Small intestine (tissue), 16 donors: ENCODE data around the gene MIP. TPM values are rescaled to one million over a fixed set of nuclear protein-coding genes. Genes with fewer than 3 reads are reported as not detected.
"Not testable (repeated sequence)": the region's sequence is repeated elsewhere in the genome, so short reads cannot be mapped to it uniquely, and the experiment has no call there.

Source experiments
- DNase-seq, 2 donors: peaks; one replicate each; pipeline versions ENCODE4 v3.0.0 to v3.0.0-alpha.2; 2013
- FAIRE-seq: peaks from 2 replicates; lab custom pipeline; 2012; peaks lifted over from hg19 to GRCh38; lab: Jason Lieb, UNC
- H3K27ac ChIP-seq, 3 donors: one replicate each; pipeline ENCODE4 v1.5.1; 2013; ENCODE audit warnings: low read length in 2 of 3, mild to moderate bottlenecking in 2 of 3, control low read depth in 1 of 3, inconsistent platforms in 1 of 3, low read depth in 1 of 3, moderate library complexity in 1 of 3
- H3K27me3 ChIP-seq, 3 donors: one replicate each; pipeline ENCODE4 v1.6.1; 2013; ENCODE audit warnings: low read length in 3 of 3, inconsistent platforms in 1 of 3; ENCODE audit not compliant: control insufficient read depth in 3 of 3, insufficient read depth in 3 of 3
- H3K36me3 ChIP-seq, 3 donors: one replicate each; pipeline ENCODE4 v1.6.1; 2013; ENCODE audit warnings: low read length in 3 of 3, inconsistent platforms in 1 of 3, low read depth in 1 of 3, mild to moderate bottlenecking in 1 of 3, moderate library complexity in 1 of 3; ENCODE audit not compliant: control insufficient read depth in 3 of 3, insufficient read depth in 2 of 3
- H3K4me1 ChIP-seq, 3 donors: one replicate each; pipeline ENCODE4 v1.6.1; 2013; ENCODE audit warnings: low read length in 2 of 3, inconsistent platforms in 1 of 3, low read depth in 1 of 3, mild to moderate bottlenecking in 1 of 3, moderate library complexity in 1 of 3; ENCODE audit not compliant: control insufficient read depth in 3 of 3, insufficient read depth in 2 of 3
- H3K4me3 ChIP-seq, 3 donors: one replicate each; pipeline ENCODE4 v1.5.1; 2013; ENCODE audit warnings: low read length in 3 of 3, control low read depth in 1 of 3, inconsistent platforms in 1 of 3, low read depth in 1 of 3, mild to moderate bottlenecking in 1 of 3, moderate library complexity in 1 of 3
- H3K9me3 ChIP-seq, 2 donors: one replicate each; pipeline ENCODE4 v1.6.1; 2013; ENCODE audit warnings: low read depth in 1 of 2, low read length in 1 of 2; ENCODE audit not compliant: control insufficient read depth in 2 of 2, insufficient read depth in 1 of 2
- WGBS, 3 donors: extraction: QIAGEN DNeasy Blood & Tissue Kit; methylation state at CpG; one replicate each; pipeline ENCODE4 v1.1.7; 2013; 5-methylcytosine and 5-hydroxymethylcytosine counted together
- long read RNA-seq, 10 donors: transcript quantifications; one replicate each; lab custom pipeline, GENCODE V29; 2026
- polyA plus RNA-seq, 4 donors: library from polyadenylated mRNA; stranded (reverse) in 3 of 4; unstranded in 1 of 4; fragments of 200-250 nt in 3 of 4; fragments of 120-200 nt in 1 of 4; gene quantifications; one replicate each; pipeline versions ENCODE4 v1.2.1 to v1.2.3, GENCODE V29; 2013
- donor health status: healthy with polysubstance abuse.
- donor health status: control.
- donor health status: control.
- donor health status: Bipolar disorder and iron deficiency.
- donor health status: healthy.

Gene MIP
- polyA plus RNA-seq, result under 1 TPM in 2 of 4 donors, not detected in 2; 0.06 to 0.07 TPM
- long read RNA-seq, donor 1, result 0 reads
- long read RNA-seq, donor 2, result 0 reads
- long read RNA-seq, donor 3, result 0 reads
- long read RNA-seq, donor 4, result 0 reads
- long read RNA-seq, donor 5, result 0 reads
- long read RNA-seq, donor 6, result 0 reads
- long read RNA-seq, donor 7, result 0 reads
- long read RNA-seq, donor 8, result 0 reads
- long read RNA-seq, donor 9, result 0 reads
- long read RNA-seq, donor 10, result 0 reads

DNA sequence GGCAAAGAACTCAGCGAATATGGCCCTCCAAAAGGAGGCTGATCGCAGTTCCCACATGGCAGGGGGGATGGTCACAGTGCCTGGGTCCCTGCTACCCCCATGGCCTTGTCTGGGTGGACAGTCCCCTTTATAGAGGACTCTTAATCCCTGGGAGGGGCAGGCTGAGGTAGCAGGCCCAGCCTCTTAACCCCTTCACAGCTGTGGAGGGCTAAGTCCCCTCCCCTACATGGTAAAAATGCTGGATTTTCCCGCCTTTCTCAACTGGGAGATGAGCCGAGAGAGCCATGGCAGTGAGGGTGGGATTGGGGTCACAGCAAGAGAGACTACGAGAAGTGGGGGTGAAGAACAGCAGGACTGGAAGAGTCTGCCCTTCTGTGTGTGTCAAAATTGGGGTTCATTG lies at the start of gene MIP:
Gene MIP (minus strand): TSS at position 101 of the 400 bp plus-strand sequence. CDS start 44 bp downstream, at position 57.
- no peak within 1 kb of the TSS for H3K27ac ChIP-seq
- no peaks in the 10 kb centered on the region for H3K36me3 ChIP-seq
- DNase-seq (no peak), FAIRE-seq (no peak)
- no peak within 1 kb of the TSS for H3K4me3 ChIP-seq
- H3K4me1 ChIP-seq, result peaks cover 0 to 2% (median 0%) of the 10 kb centered on the region in 3 donors
- peaks cover 0 to 2% (median 0%) of the 10 kb centered on the region in 3 donors for H3K27me3 ChIP-seq
- 91 to 97% (median 93%) methylated on average over 5 of the region's 5 CpGs for WGBS, 3 donors
- no peaks in the 10 kb centered on the region for H3K9me3 ChIP-seq

DNA sequence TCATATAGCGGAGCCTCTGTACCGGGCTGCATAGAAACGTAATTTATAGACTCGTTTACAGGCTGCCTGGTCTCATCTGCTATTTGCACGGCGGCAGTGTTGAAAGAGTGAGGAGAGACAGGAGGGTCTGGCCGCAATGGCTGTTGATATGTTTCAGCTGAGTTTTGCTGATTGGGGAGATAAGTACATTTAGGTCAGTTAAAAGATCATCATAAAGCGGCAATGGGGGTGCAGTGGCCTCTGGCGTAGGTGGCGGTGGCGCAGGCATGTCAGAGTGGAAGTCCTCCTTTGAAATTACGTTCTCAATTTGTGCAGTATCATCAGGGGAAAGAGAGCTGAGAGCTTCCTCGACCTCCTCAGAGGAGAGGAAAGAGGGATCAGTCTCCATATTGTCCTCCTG lies 45.4 kb upstream of the MIP start:
- H3K9me3 ChIP-seq, FAIRE-seq, H3K4me3 ChIP-seq, H3K36me3 ChIP-seq, H3K27ac ChIP-seq, H3K4me1 ChIP-seq, DNase-seq: not testable (repeated sequence)
- WGBS, 3 donors, result 87 to 92% (median 89%) methylated on average over 13 of the region's 13 CpGs
- H3K27me3 ChIP-seq, result peaks cover 0 to 10% (median 0%) of the 10 kb centered on the region in 3 donors

DNA sequence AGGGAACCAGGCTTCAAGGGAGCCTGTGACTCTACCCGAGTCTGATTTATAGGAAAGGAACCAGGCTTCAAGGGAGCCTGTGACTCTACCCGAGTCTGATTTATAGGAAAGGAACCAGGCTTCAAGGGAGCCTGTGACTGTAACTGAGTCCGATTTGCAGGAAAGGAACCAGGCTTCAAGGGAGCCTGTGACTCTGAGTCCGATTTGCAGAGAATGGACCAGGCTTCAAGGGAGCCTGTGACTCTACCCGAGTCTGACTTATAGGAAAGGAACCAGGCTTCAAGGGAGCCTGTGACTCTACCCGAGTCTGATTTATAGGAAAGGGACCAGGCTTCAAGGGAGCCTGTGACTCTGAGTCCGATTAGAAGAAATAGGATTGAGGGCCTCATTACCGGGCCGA lies 45.0 kb upstream of the MIP start:
- peaks cover 0 to 11% of the 10 kb centered on the region in 2 donors for H3K9me3 ChIP-seq
- WGBS, 3 donors, result 79 to 84% (median 84%) methylated on average over 9 of the region's 9 CpGs
- DNase-seq, H3K36me3 ChIP-seq, H3K4me3 ChIP-seq, H3K27ac ChIP-seq, H3K4me1 ChIP-seq, FAIRE-seq: not testable (repeated sequence)
- H3K27me3 ChIP-seq, result peaks cover 0 to 10% (median 0%) of the 10 kb centered on the region in 3 donors

DNA sequence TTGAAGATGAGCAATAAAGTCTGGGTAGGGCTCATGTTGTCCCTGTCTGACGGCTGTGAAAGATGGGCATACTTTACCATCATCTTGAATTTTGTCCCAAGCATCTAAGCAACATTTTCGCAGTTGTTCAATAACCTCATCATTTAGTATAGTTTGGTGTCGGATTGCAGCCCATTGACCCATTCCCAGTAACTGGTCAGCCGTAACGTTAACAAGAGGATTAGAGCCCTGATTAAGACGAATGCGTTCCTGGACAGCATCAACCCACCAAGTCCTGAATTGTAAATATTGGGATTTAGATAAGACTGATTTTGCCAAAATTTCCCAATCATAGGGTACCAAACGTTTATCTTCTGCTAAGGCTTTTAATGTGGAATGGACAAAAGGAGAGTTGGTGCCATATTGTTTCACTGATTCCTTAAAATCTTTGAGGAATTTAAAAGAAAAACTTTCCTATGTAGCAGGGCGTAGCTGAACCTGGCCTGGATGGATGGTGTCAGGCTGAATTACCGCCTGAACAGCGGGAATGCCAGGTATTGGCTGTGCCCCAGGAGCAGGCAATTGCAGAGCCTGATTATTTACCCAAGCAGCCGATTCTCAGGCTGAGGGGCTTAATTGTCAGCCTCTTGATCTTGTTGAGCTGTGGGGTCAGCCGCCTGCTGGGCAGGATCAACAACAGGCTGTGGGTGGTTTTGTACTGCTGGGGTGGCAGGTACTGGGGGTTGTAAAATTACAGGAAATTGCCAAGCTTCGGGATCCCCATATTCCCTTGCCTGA lies 43.9 kb upstream of the MIP start:
- peaks cover 0 to 19% of the 10 kb centered on the region in 2 donors for H3K9me3 ChIP-seq
- H3K4me1 ChIP-seq, DNase-seq, H3K4me3 ChIP-seq, H3K36me3 ChIP-seq, FAIRE-seq, H3K27ac ChIP-seq: not testable (repeated sequence)
- peaks cover 0 to 10% (median 0%) of the 10 kb centered on the region in 3 donors for H3K27me3 ChIP-seq
- WGBS, 3 donors, result 40 to 59% (median 58%) methylated on average over 14 of the region's 14 CpGs

DNA sequence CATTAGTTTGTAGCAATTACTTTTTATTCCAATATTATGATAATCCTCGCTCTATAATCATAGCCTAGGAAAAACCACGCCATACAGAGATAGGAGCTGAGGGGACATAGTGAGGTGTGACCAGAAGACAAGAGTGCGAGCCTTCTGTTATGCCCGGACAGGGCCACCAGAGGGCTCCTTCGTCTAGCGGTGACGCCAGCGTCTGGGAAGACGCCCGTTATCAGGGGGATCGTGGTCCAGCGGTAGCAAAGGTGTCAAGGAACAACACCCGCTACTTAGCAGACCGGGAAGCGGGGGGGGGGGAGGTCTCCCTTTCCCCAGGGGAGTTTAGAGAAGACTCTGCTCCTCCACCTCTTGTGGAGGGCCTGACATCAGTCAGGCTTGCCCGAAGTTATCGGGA lies 42.2 kb upstream of the MIP start:
- WGBS, 3 donors, result 8 to 13% (median 13%) methylated on average over 15 to 17 of the region's 17 CpGs
- Histone ChIP-seq H3K27me3 (peaks cover 0 to 10% (median 0%) of the 10 kb centered on the region in 3 donors), H3K9me3 (peaks cover 0 to 19% of the 10 kb centered on the region in 2 donors)
- not testable (repeated sequence) for H3K4me3 ChIP-seq, H3K27ac ChIP-seq, H3K36me3 ChIP-seq, FAIRE-seq, H3K4me1 ChIP-seq
- peak; percentile 22 to 27 for DNase-seq

DNA sequence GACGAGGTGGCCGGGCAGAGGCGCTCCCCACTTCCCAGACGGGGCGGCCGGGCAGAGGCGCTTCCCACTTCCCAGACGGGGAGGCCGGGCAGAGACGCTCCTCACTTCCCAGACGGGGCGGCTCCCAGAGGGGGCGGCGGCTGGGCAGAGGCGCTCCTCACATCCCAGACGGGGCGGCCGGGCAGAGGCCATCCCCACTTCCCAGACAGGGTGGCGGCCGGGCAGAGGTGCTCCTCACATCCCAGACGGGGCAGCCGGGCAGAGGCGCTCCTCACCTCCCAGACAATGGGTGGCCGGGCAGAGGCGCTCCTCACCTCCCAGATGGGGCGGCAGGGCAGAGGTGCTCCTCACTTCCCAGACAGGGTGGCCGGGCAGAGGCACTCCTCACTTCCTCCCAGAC lies 40.0 kb upstream of the MIP start:
- not testable (repeated sequence) for FAIRE-seq

DNA sequence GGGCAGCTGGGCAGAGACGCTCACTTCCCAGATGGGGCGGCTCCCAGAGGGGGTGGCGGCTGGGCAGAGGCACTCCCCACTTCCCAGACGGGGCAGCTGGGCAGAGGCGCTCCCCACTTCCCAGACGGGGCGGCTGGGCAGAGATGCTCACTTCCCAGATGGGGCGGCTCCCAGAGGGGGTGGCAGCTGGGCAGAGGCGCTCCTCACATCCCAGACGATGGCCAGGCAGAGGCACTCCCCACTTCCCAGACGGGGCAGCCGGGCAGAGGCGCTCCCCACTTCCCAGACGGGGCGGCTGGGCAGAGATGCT lies 39.6 kb upstream of the MIP start:
- not testable (repeated sequence) for H3K4me3 ChIP-seq, H3K4me1 ChIP-seq, FAIRE-seq, H3K27ac ChIP-seq, H3K36me3 ChIP-seq, DNase-seq
- 93 to 97% (median 93%) methylated on average over 14 to 15 of the region's 15 CpGs for WGBS, 3 donors
- peaks cover 0 to 19% of the 10 kb centered on the region in 2 donors for H3K9me3 ChIP-seq
- H3K27me3 ChIP-seq, result peaks cover 0 to 16% (median 0%) of the 10 kb centered on the region in 3 donors

More for the DNA sequence above, 40.0 kb upstream of the MIP start:
- peaks cover 0 to 19% of the 10 kb centered on the region in 2 donors for H3K9me3 ChIP-seq
- not testable (repeated sequence) for H3K27ac ChIP-seq, H3K4me3 ChIP-seq, H3K36me3 ChIP-seq, DNase-seq, H3K4me1 ChIP-seq
- peaks cover 0 to 14% (median 0%) of the 10 kb centered on the region in 3 donors for H3K27me3 ChIP-seq
- WGBS, 3 donors, result 96 to 97% (median 97%) methylated on average over 22 to 27 of the region's 27 CpGs

DNA sequence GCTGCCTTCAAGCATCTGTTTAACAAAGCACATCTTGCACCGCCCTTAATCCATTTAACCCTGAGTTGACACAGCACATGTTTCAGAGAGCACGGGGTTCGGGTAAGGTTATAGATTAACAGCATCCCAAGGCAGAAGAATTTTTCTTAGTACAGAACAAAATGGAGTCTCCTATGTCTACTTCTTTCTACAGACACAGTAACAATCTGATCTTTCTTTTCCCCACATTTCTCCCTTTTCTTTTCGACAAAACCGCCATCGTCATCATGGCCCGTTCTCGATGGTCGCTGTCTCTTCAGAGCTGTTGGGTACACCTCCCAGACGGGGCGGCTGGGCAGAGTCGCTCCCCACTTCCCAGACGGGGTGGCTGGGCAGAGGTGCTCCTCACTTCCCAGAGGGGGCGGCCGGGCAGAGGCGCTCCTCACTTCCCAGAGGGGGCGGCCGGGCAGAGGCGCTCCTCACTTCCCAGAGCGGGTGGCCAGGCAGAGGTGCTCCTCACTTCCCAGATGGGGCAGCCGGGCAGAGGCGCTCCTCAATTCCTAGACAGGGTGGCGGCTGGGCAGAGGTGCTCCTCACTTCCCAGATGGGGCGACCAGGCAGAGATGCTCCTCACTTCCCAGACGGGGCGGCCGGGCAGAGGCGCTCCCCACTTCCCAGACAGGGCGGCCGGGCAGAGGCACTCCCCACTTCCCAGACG lies 39.1 kb upstream of the MIP start:
- H3K27me3 ChIP-seq, result peaks cover 0 to 21% (median 1%) of the 10 kb centered on the region in 3 donors
- not testable (repeated sequence) for FAIRE-seq, H3K36me3 ChIP-seq, H3K4me3 ChIP-seq, H3K27ac ChIP-seq, H3K4me1 ChIP-seq, DNase-seq
- peaks cover 0 to 22% of the 10 kb centered on the region in 2 donors for H3K9me3 ChIP-seq
- WGBS, 3 donors, result 89 to 91% (median 90%) methylated on average over 30 to 31 of the region's 31 CpGs
